ENCODE data around the gene PAWR.
A peak's percentile ranks its signal among the peaks of the same experiment; 100 is the strongest.

Gene PAWR

GRCh38 chr12:79698966-79699365, 8.2 kb upstream of the PAWR start:
- DNase-seq (ENCODE audit: low read depth): no peak
- no peaks in the 10 kb centered on the region for H3K36me3 ChIP-seq (ENCODE audit: control insufficient read depth, insufficient read depth, low read length, severe bottlenecking)
- no peaks in the 10 kb centered on the region for H3K9me3 ChIP-seq (ENCODE audit: control insufficient read depth, low read length)
- H3K4me1 ChIP-seq (ENCODE audit: control insufficient read depth, insufficient read depth, low read length): no peaks in the 10 kb centered on the region
- no peak overlapping the region for H3K4me3 ChIP-seq (ENCODE audit: low read length)
- no peak overlapping the region for H3K9ac ChIP-seq (ENCODE audit: low read length)
- H3K27me3 ChIP-seq (replicated peaks; ENCODE audit: control insufficient read depth, insufficient read depth, low read length): no peaks in the 10 kb centered on the region

- H3K9me3 ChIP-seq (ENCODE audit: control insufficient read depth, low read length): no peaks in the 10 kb centered on the region
- H3K9ac ChIP-seq (ENCODE audit: low read length): no peak overlapping the region
- no peak overlapping the region for H3K4me3 ChIP-seq (ENCODE audit: low read length)
- H3K36me3 ChIP-seq (ENCODE audit: control insufficient read depth, insufficient read depth, low read length, severe bottlenecking): no peaks in the 10 kb centered on the region
- no peaks in the 10 kb centered on the region for H3K27me3 ChIP-seq (replicated peaks; ENCODE audit: control insufficient read depth, insufficient read depth, low read length)
- DNase-seq (ENCODE audit: low read depth): no peak
- no peaks in the 10 kb centered on the region for H3K4me1 ChIP-seq (ENCODE audit: control insufficient read depth, insufficient read depth, low read length)
Measured at GRCh38 chr12:79696416-79696815, 5.7 kb upstream of the PAWR start.

GRCh38 chr12:79692860-79693577, 2.3 kb upstream of the PAWR start:
- no peak overlapping the region for H3K4me3 ChIP-seq (ENCODE audit: low read length)
- H3K4me1 ChIP-seq (ENCODE audit: control insufficient read depth, insufficient read depth, low read length): peaks cover 1% of the 10 kb centered on the region
- H3K9me3 ChIP-seq (ENCODE audit: control insufficient read depth, low read length): no peaks in the 10 kb centered on the region
- H3K27me3 ChIP-seq (replicated peaks; ENCODE audit: control insufficient read depth, insufficient read depth, low read length): no peaks in the 10 kb centered on the region
- H3K9ac ChIP-seq (ENCODE audit: low read length): no peak overlapping the region
- no peaks in the 10 kb centered on the region for H3K36me3 ChIP-seq (ENCODE audit: control insufficient read depth, insufficient read depth, low read length, severe bottlenecking)
- no peak for DNase-seq (ENCODE audit: low read depth)

DNA sequence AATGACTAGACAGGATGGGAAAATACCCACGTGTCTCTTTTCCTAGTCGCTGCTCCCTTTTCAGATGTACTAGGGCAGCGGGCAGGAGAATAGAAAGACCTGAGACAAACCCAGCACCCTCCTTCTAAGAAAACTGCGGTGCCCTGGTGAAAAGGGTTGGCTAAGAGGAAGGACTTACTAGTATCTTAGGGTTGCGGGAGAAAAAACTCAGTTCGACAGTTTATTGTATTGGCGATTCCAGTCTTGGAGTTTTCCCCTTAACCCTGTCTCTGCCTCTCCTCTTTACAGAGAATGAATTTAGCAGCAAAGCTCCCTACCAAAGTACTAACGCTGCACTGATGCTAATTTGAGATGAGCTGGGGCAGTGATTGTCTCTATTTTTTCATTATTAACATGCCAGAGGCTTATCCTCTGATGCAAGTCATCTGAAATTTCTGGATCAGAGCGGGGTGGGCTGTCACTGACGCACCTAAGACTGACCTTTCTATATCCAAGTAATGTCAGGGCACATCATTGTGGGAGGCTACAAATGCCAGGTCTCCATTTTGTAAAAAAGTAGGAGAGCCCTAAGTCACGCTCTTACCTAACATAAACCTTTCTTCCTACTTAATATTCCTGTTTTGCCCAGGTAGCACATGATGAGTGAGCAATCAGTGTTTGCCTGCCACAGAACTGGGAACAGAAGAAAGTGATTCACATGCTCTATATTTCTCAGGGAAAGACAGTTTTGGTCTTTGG, 916 bp upstream of the PAWR start:
- H3K4me3 ChIP-seq (ENCODE audit: low read length): peak overlapping the region; percentile 86

GRCh38 chr12:79690142-79690637, 574 bp downstream of the PAWR start:
- H3K4me3 ChIP-seq (ENCODE audit: low read length): peak overlapping the region; percentile 86
- H3K9ac ChIP-seq (ENCODE audit: low read length): peak overlapping the region; percentile 79
- no peaks in the 10 kb centered on the region for H3K36me3 ChIP-seq (ENCODE audit: control insufficient read depth, insufficient read depth, low read length, severe bottlenecking)
- no peaks in the 10 kb centered on the region for H3K9me3 ChIP-seq (ENCODE audit: control insufficient read depth, low read length)
- H3K27me3 ChIP-seq (replicated peaks; ENCODE audit: control insufficient read depth, insufficient read depth, low read length): no peaks in the 10 kb centered on the region
- peak; percentile 63 for DNase-seq (ENCODE audit: low read depth)
- H3K4me1 ChIP-seq (ENCODE audit: control insufficient read depth, insufficient read depth, low read length): peaks cover 9% of the 10 kb centered on the region

More for the DNA sequence above, 916 bp upstream of the PAWR start:
- Histone ChIP-seq H3K27me3 (replicated peaks; ENCODE audit: control insufficient read depth, insufficient read depth, low read length) (no peaks in the 10 kb centered on the region), H3K9me3 (ENCODE audit: control insufficient read depth, low read length) (no peaks in the 10 kb centered on the region), H3K36me3 (ENCODE audit: control insufficient read depth, insufficient read depth, low read length, severe bottlenecking) (no peaks in the 10 kb centered on the region), H3K9ac (ENCODE audit: low read length) (peak overlapping the region; percentile 79), H3K4me1 (ENCODE audit: control insufficient read depth, insufficient read depth, low read length) (peaks cover 8% of the 10 kb centered on the region)
- DNase-seq (ENCODE audit: low read depth): peak; percentile 65

GRCh38 chr12:79689477-79690141, 1.2 kb downstream of the PAWR start:
- Histone ChIP-seq H3K36me3 (ENCODE audit: control insufficient read depth, insufficient read depth, low read length, severe bottlenecking) (no peaks in the 10 kb centered on the region), H3K4me1 (ENCODE audit: control insufficient read depth, insufficient read depth, low read length) (peaks cover 14% of the 10 kb centered on the region), H3K9ac (ENCODE audit: low read length) (peak overlapping the region; percentile 79), H3K4me3 (ENCODE audit: low read length) (peak overlapping the region; percentile 86), H3K27me3 (replicated peaks; ENCODE audit: control insufficient read depth, insufficient read depth, low read length) (no peaks in the 10 kb centered on the region), H3K9me3 (ENCODE audit: control insufficient read depth, low read length) (no peaks in the 10 kb centered on the region)
- DNase-seq (ENCODE audit: low read depth): peak; percentile 69

- no peaks in the 10 kb centered on the region for H3K27me3 ChIP-seq (replicated peaks; ENCODE audit: control insufficient read depth, insufficient read depth, low read length)
- H3K9me3 ChIP-seq (ENCODE audit: control insufficient read depth, low read length): no peaks in the 10 kb centered on the region
Measured at GRCh38 chr12:79689061-79689476, 1.7 kb downstream of the PAWR start.

GRCh38 chr12:79688376-79689060, 2.2 kb downstream of the PAWR start:
- H3K9ac ChIP-seq (ENCODE audit: low read length): peak overlapping the region; percentile 79
- no peaks in the 10 kb centered on the region for H3K27me3 ChIP-seq (replicated peaks; ENCODE audit: control insufficient read depth, insufficient read depth, low read length)
- H3K36me3 ChIP-seq (ENCODE audit: control insufficient read depth, insufficient read depth, low read length, severe bottlenecking): no peaks in the 10 kb centered on the region
- H3K9me3 ChIP-seq (ENCODE audit: control insufficient read depth, low read length): no peaks in the 10 kb centered on the region
- H3K4me3 ChIP-seq (ENCODE audit: low read length): peak overlapping the region; percentile 86
- DNase-seq (ENCODE audit: low read depth): peak; percentile 64
- H3K4me1 ChIP-seq (ENCODE audit: control insufficient read depth, insufficient read depth, low read length): peaks cover 14% of the 10 kb centered on the region

More at GRCh38 chr12:79689061-79689476, 1.7 kb downstream of the PAWR start:
- Histone ChIP-seq H3K36me3 (ENCODE audit: control insufficient read depth, insufficient read depth, low read length, severe bottlenecking) (no peaks in the 10 kb centered on the region), H3K4me1 (ENCODE audit: control insufficient read depth, insufficient read depth, low read length) (peaks cover 14% of the 10 kb centered on the region), H3K4me3 (ENCODE audit: low read length) (peak overlapping the region; percentile 86), H3K9ac (ENCODE audit: low read length) (peak overlapping the region; percentile 79)
- DNase-seq (ENCODE audit: low read depth): no peak

DNA sequence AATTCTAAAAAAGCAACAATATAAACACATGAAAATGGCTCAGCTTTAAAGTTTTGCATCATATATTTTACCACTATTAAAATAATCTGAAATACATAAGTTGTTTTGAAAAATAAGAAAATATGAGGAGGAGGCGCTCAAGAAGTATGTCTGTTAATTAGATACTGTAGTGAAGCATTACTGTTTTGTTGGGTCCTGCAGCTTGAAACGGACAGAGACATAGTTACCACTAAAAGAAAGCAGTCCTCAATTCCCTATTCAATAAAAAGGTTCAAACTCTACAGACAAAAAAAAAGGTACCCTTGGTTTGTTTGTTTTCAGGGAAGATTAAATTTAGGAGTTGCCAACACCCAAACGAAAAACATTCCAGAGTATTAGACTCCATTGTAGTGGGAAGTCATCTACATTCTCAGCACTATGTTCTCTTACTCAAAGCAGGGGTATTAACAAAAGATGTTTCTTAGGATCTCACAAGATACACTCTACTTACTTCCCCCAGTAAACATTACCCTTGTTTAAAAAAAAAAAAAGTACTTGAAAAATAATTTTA, 3.0 kb downstream of the PAWR start:
- H3K9ac ChIP-seq (ENCODE audit: low read length): peak overlapping the region; percentile 79

DNA sequence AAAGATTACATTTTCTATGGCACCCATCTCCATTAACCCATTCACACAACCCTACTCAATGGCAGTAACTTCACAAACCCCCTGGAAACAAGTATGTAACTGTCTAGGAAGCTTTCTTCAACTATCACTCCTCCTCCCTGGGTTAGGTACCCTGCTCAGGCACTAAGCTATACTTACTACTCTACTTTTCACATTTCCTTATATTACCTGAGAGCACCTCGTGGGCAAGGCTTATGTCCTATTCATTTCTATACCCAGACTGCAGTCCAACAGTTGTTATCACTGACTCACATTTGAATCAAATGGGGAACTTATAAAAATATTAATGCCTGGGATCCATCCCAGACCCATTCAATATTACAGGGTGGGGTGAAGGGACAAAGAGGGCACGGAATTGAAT, 4.6 kb downstream of the PAWR start:
- Histone ChIP-seq H3K9ac (ENCODE audit: low read length) (no peak overlapping the region), H3K4me1 (ENCODE audit: control insufficient read depth, insufficient read depth, low read length) (peaks cover 14% of the 10 kb centered on the region), H3K4me3 (ENCODE audit: low read length) (peak overlapping the region; percentile 86), H3K27me3 (replicated peaks; ENCODE audit: control insufficient read depth, insufficient read depth, low read length) (no peaks in the 10 kb centered on the region), H3K9me3 (ENCODE audit: control insufficient read depth, low read length) (no peaks in the 10 kb centered on the region), H3K36me3 (ENCODE audit: control insufficient read depth, insufficient read depth, low read length, severe bottlenecking) (no peaks in the 10 kb centered on the region)
- DNase-seq (ENCODE audit: low read depth): no peak

More for the DNA sequence above, 3.0 kb downstream of the PAWR start:
- no peaks in the 10 kb centered on the region for H3K9me3 ChIP-seq (ENCODE audit: control insufficient read depth, low read length)
- peaks cover 14% of the 10 kb centered on the region for H3K4me1 ChIP-seq (ENCODE audit: control insufficient read depth, insufficient read depth, low read length)
- DNase-seq (ENCODE audit: low read depth): peak; percentile 54
- peak overlapping the region; percentile 86 for H3K4me3 ChIP-seq (ENCODE audit: low read length)
- H3K27me3 ChIP-seq (replicated peaks; ENCODE audit: control insufficient read depth, insufficient read depth, low read length): no peaks in the 10 kb centered on the region
- H3K36me3 ChIP-seq (ENCODE audit: control insufficient read depth, insufficient read depth, low read length, severe bottlenecking): no peaks in the 10 kb centered on the region
